H1 (cell line): ENCODE data around the gene ADPRM. TPM values are rescaled to one million over a fixed set of nuclear protein-coding genes. Genes with fewer than 3 reads are reported as not detected.

ENCODE experiments used
- CTCF ChIA-PET: fragments of 300-600 bp; sonication (Branson Sonifier 250); formaldehyde crosslinking; loops from one replicate; lab custom pipeline; 2021; ENCODE audit not compliant: partially characterized antibody; lab: Charles Lee
- POLR2A ChIA-PET: fragments of 300-600 bp; sonication (Branson Sonifier 250); formaldehyde crosslinking; loops from one replicate; lab custom pipeline; 2021; ENCODE audit warnings: inconsistent platforms; ENCODE audit not compliant: partially characterized antibody; lab: Charles Lee
- DNase-seq, 2 experiments: peaks; one replicate each; pipeline versions ENCODE4 v3.0.0 to v3.0.0-alpha.2; 2010 to 2022; ENCODE audit warnings: low spot score in 2 of 2, low read depth in 1 of 2, mixed read lengths in 1 of 2
- FAIRE-seq: peaks from 2 replicates; lab custom pipeline; 2011; peaks lifted over from hg19 to GRCh38; lab: Jason Lieb, UNC
- H2AFZ ChIP-seq: 2 replicates; pipeline ENCODE4 v1.8.1; 2012; ENCODE audit warnings: low read length, inconsistent platforms
- H2AK5ac ChIP-seq: 2 replicates; pipeline ENCODE4 v1.6.1; 2013; ENCODE audit warnings: low read depth, low read length
- H2BK120ac ChIP-seq: replicated peaks from 2 replicates; pipeline ENCODE3; 2013; ENCODE audit warnings: low read depth, low read length, inconsistent platforms
- H2BK12ac ChIP-seq: 2 replicates; pipeline ENCODE4 v1.6.1; 2013; ENCODE audit warnings: low read depth, low read length
- H2BK15ac ChIP-seq: 2 replicates; pipeline ENCODE4 v1.6.1; 2013; ENCODE audit warnings: low read length
- H2BK20ac ChIP-seq: 2 replicates; pipeline ENCODE4 v1.6.1; 2013; ENCODE audit warnings: low read length
- H2BK5ac ChIP-seq: 2 replicates; pipeline ENCODE4 v1.6.1; 2013; ENCODE audit warnings: low read depth, low read length
- H3K14ac ChIP-seq: 2 replicates; pipeline ENCODE4 v1.6.1; 2013; ENCODE audit warnings: inconsistent platforms; ENCODE audit not compliant: insufficient read length
- H3K18ac ChIP-seq: 2 replicates; pipeline ENCODE4 v1.6.1; 2013; ENCODE audit warnings: low read length; ENCODE audit errors: extremely low read depth
- H3K23ac ChIP-seq: 2 replicates; pipeline ENCODE4 v1.6.1; 2013; ENCODE audit warnings: inconsistent platforms; ENCODE audit not compliant: insufficient read length
- H3K23me2 ChIP-seq: 2 replicates; pipeline ENCODE4 v1.6.1; 2013; ENCODE audit warnings: low read depth, low read length
- H3K27ac ChIP-seq: 2 replicates; pipeline ENCODE4 v1.6.1; 2011; ENCODE audit warnings: low read depth, low read length, inconsistent platforms
- H3K27me3 ChIP-seq, 4 experiments: replicated peaks in 1 of 4; 1 replicate in 1 of 4; 2 replicates in 3 of 4; pipeline versions ENCODE4 v1.6.1 to v1.8.1; 2011 to 2013; ENCODE audit warnings: low read length in 3 of 4, mild to moderate bottlenecking in 3 of 4, inconsistent platforms in 2 of 4, mixed read lengths in 2 of 4, moderate library complexity in 1 of 4; ENCODE audit not compliant: control insufficient read depth in 3 of 4, insufficient read depth in 3 of 4; ENCODE audit errors: extremely low read depth in 1 of 4
- H3K36me3 ChIP-seq, 4 experiments: 2 replicates each; pipeline versions ENCODE4 v1.6.1 to v1.8.1; 2011 to 2013; ENCODE audit warnings: mild to moderate bottlenecking in 4 of 4, low read length in 3 of 4, moderate library complexity in 2 of 4, control low read depth in 1 of 4, inconsistent platforms in 1 of 4; ENCODE audit not compliant: insufficient read depth in 4 of 4, control insufficient read depth in 2 of 4
- H3K4ac ChIP-seq: replicated peaks from 2 replicates; pipeline ENCODE3; 2013; ENCODE audit warnings: low read length, low read depth, mixed read lengths, inconsistent platforms; ENCODE audit not compliant: insufficient read length
- H3K4me1 ChIP-seq, 4 experiments: replicated peaks in 1 of 4; 1 replicate in 1 of 4; 2 replicates in 3 of 4; pipeline versions ENCODE4 v1.6.1 to v1.8.1; 2011 to 2013; ENCODE audit warnings: low read length in 3 of 4, inconsistent platforms in 2 of 4, mixed read lengths in 1 of 4; ENCODE audit not compliant: insufficient read depth in 4 of 4, control insufficient read depth in 3 of 4
- H3K4me2 ChIP-seq, 2 experiments: 2 replicates each; pipeline versions ENCODE4 v1.6.1 to v1.8.1; 2011 to 2013; ENCODE audit warnings: low read depth in 2 of 2, low read length in 2 of 2, control low read depth in 1 of 2, inconsistent platforms in 1 of 2, mild to moderate bottlenecking in 1 of 2; ENCODE audit not compliant: insufficient read depth in 1 of 2
- H3K4me3 ChIP-seq, 4 experiments: fragments of 200-600, 300-600 bp in 1 of 4; sonication (generic), shearing (Covaris generic), sonication (Bioruptor Twin) in 1 of 4; 2 replicates each; pipeline versions ENCODE4 v1.5.1 to v1.8.1; 2011 to 2016; ENCODE audit warnings: low read length in 4 of 4, low read depth in 3 of 4, control low read depth in 2 of 4, inconsistent platforms in 2 of 4, mild to moderate bottlenecking in 2 of 4, mixed read lengths in 1 of 4, moderate library complexity in 1 of 4; ENCODE audit not compliant: insufficient read depth in 2 of 4; ENCODE audit errors: extremely low read depth in 1 of 4
- H3K56ac ChIP-seq: replicated peaks from 2 replicates; pipeline ENCODE3; 2013; ENCODE audit warnings: low read depth, mild to moderate bottlenecking, mixed read lengths, low read length, inconsistent platforms; ENCODE audit not compliant: insufficient read length
- H3K79me1 ChIP-seq: 2 replicates; pipeline ENCODE4 v1.6.1; 2013; ENCODE audit warnings: low read depth, low read length, control low read depth
- H3K79me2 ChIP-seq, 2 experiments: 2 replicates each; pipeline versions ENCODE4 v1.6.1 to v1.8.1; 2012 to 2013; ENCODE audit warnings: low read length in 2 of 2, mild to moderate bottlenecking in 2 of 2, inconsistent platforms in 1 of 2; ENCODE audit not compliant: insufficient read depth in 2 of 2, control insufficient read depth in 1 of 2
- H3K9ac ChIP-seq, 4 experiments: replicated peaks in 1 of 4; 1 replicate in 1 of 4; 2 replicates in 3 of 4; pipeline versions ENCODE4 v1.6.1 to v1.8.1; 2011 to 2013; ENCODE audit warnings: low read depth in 3 of 4, low read length in 3 of 4, control low read depth in 2 of 4, mild to moderate bottlenecking in 2 of 4, moderate library complexity in 2 of 4, inconsistent platforms in 1 of 4; ENCODE audit errors: extremely low read depth in 1 of 4
- H3K9me3 ChIP-seq, 2 experiments: 2 replicates each; pipeline versions ENCODE4 v1.6.1 to v1.8.1; 2012 to 2013; ENCODE audit warnings: mild to moderate bottlenecking in 2 of 2, moderate library complexity in 2 of 2, control low read depth in 1 of 2, inconsistent platforms in 1 of 2, low read depth in 1 of 2, low read length in 1 of 2, mixed read lengths in 1 of 2; ENCODE audit not compliant: insufficient read depth in 2 of 2
- H4K20me1 ChIP-seq, 2 experiments: replicated peaks in 1 of 2; 2 replicates each; pipeline versions ENCODE3 to v1.8.1; 2011 to 2013; ENCODE audit warnings: inconsistent platforms in 2 of 2, low read length in 2 of 2, mild to moderate bottlenecking in 1 of 2; ENCODE audit not compliant: insufficient read depth in 2 of 2, control insufficient read depth in 1 of 2
- H4K5ac ChIP-seq: 2 replicates; pipeline ENCODE4 v1.6.1; 2013; ENCODE audit warnings: low read length, low read depth, mixed read lengths, inconsistent platforms; ENCODE audit not compliant: insufficient read length
- H4K8ac ChIP-seq: 2 replicates; pipeline ENCODE4 v1.8.0; 2013; ENCODE audit warnings: mild to moderate bottlenecking, moderate library complexity, low read length, inconsistent platforms; ENCODE audit not compliant: insufficient read depth; ENCODE audit errors: extremely low read depth
- H4K91ac ChIP-seq: replicated peaks from 2 replicates; pipeline ENCODE3; 2013; ENCODE audit warnings: low read length, mixed read lengths, inconsistent platforms; ENCODE audit not compliant: insufficient read length
- JUND ChIP-seq: IDR thresholded peaks from 2 replicates; pipeline ENCODE4 v1.6.1; 2011; ENCODE audit warnings: mild to moderate bottlenecking, improper control_type of control experiment, low read length
- TEAD4 ChIP-seq: IDR thresholded peaks from 2 replicates; pipeline ENCODE4 v1.6.1; 2012; ENCODE audit warnings: low read depth, low read length, inconsistent platforms, mixed read lengths
- WGBS, 2 experiments: shearing (Covaris generic) in 1 of 2; methylation state at CpG; one replicate each; pipeline versions ENCODE4 v1.1.6 to v1.1.7; 2013 to 2015; ENCODE audit warnings: low lambda C conversion rate in 2 of 2, mixed read lengths in 2 of 2, inconsistent platforms in 1 of 2, low coverage in 1 of 2, missing lambda C conversion rate in 1 of 2; ENCODE audit not compliant: insufficient replicate concordance in 2 of 2, insufficient coverage in 1 of 2, insufficient read length in 1 of 2; ENCODE audit errors: extremely low coverage in 1 of 2, missing lambda C conversion rate in 1 of 2; 5-methylcytosine and 5-hydroxymethylcytosine counted together
- polyA plus RNA-seq, 7 experiments: library from polyadenylated mRNA; depleted of rRNA in 3 of 7; stranded (reverse) in 5 of 7; unstranded in 2 of 7; fragments of >200 nt in 5 of 7; fragments of 200-250 nt in 2 of 7; gene quantifications; 1 replicate in 5 of 7; 2 replicates in 1 of 7; 4 replicates in 1 of 7; pipeline versions ENCODE4 v1.2.1 to v1.2.3, GENCODE V29; 2011 to 2013; ENCODE audit warnings: missing spikeins in 2 of 7, mixed read lengths in 2 of 7
- total RNA-seq: library from RNA; stranded (reverse); fragmentation: NEBNext Ultra II Directional; extraction: Animal tissue kit (Norgen Biotek cat#: 25700); gene quantifications from 2 replicates; pipeline ENCODE4 v1.2.1, GENCODE V29; 2021

ADPRM gene
- total and polyA plus RNA-seq, 2 of the 8 experiments (the other 6 are each of a cell fraction or from before 2014, with no cell fraction given), result 6.7 to 7.9 TPM

- no peak for FAIRE-seq
- no peak overlapping the region for H3K4me3 ChIP-seq
- CTCF ChIA-PET, result interaction anchor here (0.5 to 1.4 kb wide), 4 partner anchors 17 to 343 kb away, joined by 4 to 6 read pairs (median 5); no protein-coding TSS in a partner anchor
These were observed 30.5 kb upstream of the ADPRM start for GRCh38 chr17:10666906-10667305.

More at GRCh38 chr17:10666906-10667305, 30.5 kb upstream of the ADPRM start:
- Histone ChIP-seq H3K79me1 (no peaks in the 10 kb centered on the region), H3K23ac (no peak overlapping the region), H3K79me2 (no peaks in the 10 kb centered on the region), H4K8ac (no peak overlapping the region), H4K91ac (no peak overlapping the region), H4K20me1 (peaks cover 0 to 2% of the 10 kb centered on the region in 2 experiments), H2AK5ac (no peak overlapping the region), H3K9ac (no peak overlapping the region), H3K9me3 (no peaks in the 10 kb centered on the region), H2BK120ac (no peak overlapping the region), H4K5ac (no peak overlapping the region), H2AFZ (no peak overlapping the region), H3K36me3 (no peaks in the 10 kb centered on the region), H2BK12ac (no peak overlapping the region), H3K14ac (no peak overlapping the region), H3K27me3 (no peaks in the 10 kb centered on the region), H3K56ac (no peak overlapping the region), H3K18ac (no peak overlapping the region), H2BK15ac (no peak overlapping the region), H3K27ac (no peak overlapping the region), H3K4me1 (no peaks in the 10 kb centered on the region), H2BK20ac (no peak overlapping the region), H3K23me2 (no peaks in the 10 kb centered on the region), H3K4me2 (no peak overlapping the region), H2BK5ac (no peak overlapping the region), H3K4ac (no peak overlapping the region)
- WGBS, 2 experiments, result 95% methylated on average over 5 of the region's 5 CpGs; no CpG with 5 or more reads in 1 of the 2 experiments
- no peak for DNase-seq
- POLR2A ChIA-PET, result no interaction called here
- no peak for TF ChIP-seq TEAD4
- no peak for TF ChIP-seq JUND
